ENCODE measurements around the gene ZNF280D.

DNA sequence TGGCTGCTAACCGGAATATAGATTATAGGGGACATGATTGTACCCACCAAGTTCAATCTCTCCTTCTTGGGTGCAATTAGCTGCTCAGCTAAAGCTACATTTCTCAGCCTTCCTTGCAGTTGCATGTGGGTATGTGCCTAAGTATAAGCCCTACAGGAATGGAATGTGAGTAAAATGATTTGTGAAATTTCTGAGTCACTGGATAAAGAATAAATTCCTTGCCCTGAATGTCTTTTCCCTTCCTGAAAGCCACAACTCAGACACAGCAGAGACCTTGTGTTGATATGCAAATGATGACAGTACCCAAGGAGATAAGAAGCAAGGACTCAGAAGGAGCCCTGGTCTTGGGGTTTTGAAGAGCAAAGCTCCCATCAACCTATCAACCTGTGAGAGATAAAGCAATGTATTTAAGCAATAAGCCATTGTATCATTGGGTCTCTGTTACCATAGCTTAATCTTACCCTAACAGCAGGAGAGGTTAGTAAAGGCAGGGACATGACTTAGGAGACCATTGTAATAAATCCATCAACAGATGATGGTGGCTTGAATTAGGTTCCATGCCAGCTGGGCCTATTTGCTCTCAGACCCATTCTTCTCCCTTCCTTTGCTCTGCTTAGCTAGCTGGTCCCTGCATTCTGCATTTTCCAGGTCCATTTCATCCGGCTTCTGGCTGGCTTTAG, 25.6 kb upstream of the ZNF280D start:
- no peak for TF ChIP-seq OSR1 (CRISPR knock-in tag; IDR thresholded peaks at IDR 0.05)
- no peak for TF ChIP-seq PATZ1 (CRISPR knock-in tag; IDR thresholded peaks at IDR 0.05; ENCODE audit: borderline replicate concordance)
- no peak for TF ChIP-seq ZFP3 (CRISPR knock-in tag; IDR thresholded peaks at IDR 0.05)
- no peak for TF ChIP-seq ZFP30 (CRISPR knock-in tag; IDR thresholded peaks at IDR 0.05)
- no peak for TF ChIP-seq GLIS3 (CRISPR knock-in tag; IDR thresholded peaks at IDR 0.05)
- TF ChIP-seq, protein P1, sequence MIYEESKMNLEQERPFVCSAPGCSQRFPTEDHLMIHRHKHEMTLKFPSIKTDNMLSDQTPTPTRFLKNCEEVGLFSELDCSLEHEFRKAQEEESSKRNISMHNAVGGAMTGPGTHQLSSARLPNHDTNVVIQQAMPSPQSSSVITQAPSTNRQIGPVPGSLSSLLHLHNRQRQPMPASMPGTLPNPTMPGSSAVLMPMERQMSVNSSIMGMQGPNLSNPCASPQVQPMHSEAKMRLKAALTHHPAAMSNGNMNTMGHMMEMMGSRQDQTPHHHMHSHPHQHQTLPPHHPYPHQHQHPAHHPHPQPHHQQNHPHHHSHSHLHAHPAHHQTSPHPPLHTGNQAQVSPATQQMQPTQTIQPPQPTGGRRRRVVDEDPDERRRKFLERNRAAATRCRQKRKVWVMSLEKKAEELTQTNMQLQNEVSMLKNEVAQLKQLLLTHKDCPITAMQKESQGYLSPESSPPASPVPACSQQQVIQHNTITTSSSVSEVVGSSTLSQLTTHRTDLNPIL (CRISPR knock-in tag; IDR thresholded peaks at IDR 0.05; ENCODE audit: low read depth), result no peak
